Neural cell (in vitro differentiated cells): ENCODE measurements around the gene NGEF. TPM values are rescaled to one million over a fixed set of nuclear protein-coding genes. Genes with fewer than 3 reads are reported as not detected.

Source experiments
- H2AFZ ChIP-seq: fragments of 200-600, 300-800 bp; sonication (generic), shearing (Covaris generic); 2 replicates; pipeline ENCODE4 v1.6.0; 2014; ENCODE audit warnings: low read depth, mild to moderate bottlenecking, antibody characterized with exemption, low read length, moderate library complexity
- H3F3A ChIP-seq: fragments of 200-600 bp; shearing (Covaris generic); 2 replicates; pipeline ENCODE4 v1.6.1; 2016; ENCODE audit warnings: mild to moderate bottlenecking, moderate library complexity, mixed read lengths, antibody characterized with exemption, low read length; ENCODE audit not compliant: insufficient read depth, poor library complexity, severe bottlenecking
- H3K27ac ChIP-seq: fragments of 200-600, 300-800 bp; sonication (generic), shearing (Covaris generic); 2 replicates; pipeline ENCODE4 v1.5.1; 2014; ENCODE audit warnings: mild to moderate bottlenecking, low read length, moderate library complexity
- H3K27me3 ChIP-seq: fragments of 300-800, 200-600 bp; sonication (generic), shearing (Covaris generic); 2 replicates; pipeline ENCODE4 v1.6.0; 2014; ENCODE audit warnings: mild to moderate bottlenecking, low read depth, low read length, moderate library complexity; ENCODE audit not compliant: insufficient read depth
- H3K36me3 ChIP-seq: fragments of 300-800, 200-600 bp; sonication (generic), shearing (Covaris generic); 2 replicates; pipeline ENCODE4 v1.5.1; 2014; ENCODE audit warnings: mild to moderate bottlenecking, antibody characterized with exemption, low read length, moderate library complexity; ENCODE audit not compliant: insufficient read depth
- H3K4me2 ChIP-seq: fragments of 300-800, 200-600 bp; sonication (generic), shearing (Covaris generic); 2 replicates; pipeline ENCODE4 v1.6.0; 2014; ENCODE audit warnings: mild to moderate bottlenecking, low read length
- H3K4me3 ChIP-seq: fragments of 300-800, 200-600 bp; sonication (generic), shearing (Covaris generic); 2 replicates; pipeline ENCODE4 v1.5.1; 2014; ENCODE audit warnings: mild to moderate bottlenecking, low read length, moderate library complexity
- H3K79me2 ChIP-seq: fragments of 200-600 bp; shearing (Covaris generic); replicated peaks from 2 replicates; pipeline ENCODE4 v1.6.0; 2014; ENCODE audit warnings: mild to moderate bottlenecking, low read length, moderate library complexity; ENCODE audit not compliant: insufficient read depth
- H3K9ac ChIP-seq: fragments of 300-800, 200-600 bp; sonication (generic), shearing (Covaris generic); 2 replicates; pipeline ENCODE4 v1.6.1; 2016; ENCODE audit warnings: mild to moderate bottlenecking, low read length, mixed read lengths
- H3K9me2 ChIP-seq: fragments of 200-600 bp; shearing (Covaris generic); 2 replicates; pipeline ENCODE4 v1.6.1; 2016; ENCODE audit warnings: mild to moderate bottlenecking, low read length, mixed read lengths; ENCODE audit not compliant: insufficient read depth
- H3K9me3 ChIP-seq: fragments of 200-600, 300-800 bp; sonication (generic), shearing (Covaris generic); 2 replicates; pipeline ENCODE4 v1.6.1; 2016; ENCODE audit warnings: mild to moderate bottlenecking, mixed run types, low read length, moderate library complexity, mixed read lengths
- H4K20me1 ChIP-seq: fragments of 200-600 bp; shearing (Covaris generic); 2 replicates; pipeline ENCODE4 v1.6.1; 2016; ENCODE audit warnings: mild to moderate bottlenecking, mixed run types; ENCODE audit not compliant: insufficient read depth
- EP300 ChIP-seq: fragments of 450-650 bp; conservative IDR thresholded peaks from 2 replicates; pipeline ENCODE4 v1.6.1; 2014; ENCODE audit warnings: antibody characterized with exemption, mild to moderate bottlenecking, moderate library complexity; ENCODE audit not compliant: poor library complexity, severe bottlenecking
- EZH2 ChIP-seq: fragments of 200-600, 300-800 bp; shearing (Covaris generic), sonication (generic); IDR thresholded peaks from 2 replicates; pipeline ENCODE4 v1.6.1; 2014; ENCODE audit warnings: antibody characterized with exemption, low read length, borderline replicate concordance, mild to moderate bottlenecking; ENCODE audit not compliant: insufficient read depth, poor library complexity, severe bottlenecking
- MXI1 ChIP-seq: fragments of 450-650 bp; conservative IDR thresholded peaks from 2 replicates; pipeline ENCODE4 v1.6.1; 2014; ENCODE audit warnings: antibody characterized with exemption, mild to moderate bottlenecking; ENCODE audit not compliant: poor library complexity, severe bottlenecking
- POLR2AphosphoS5 ChIP-seq: IDR thresholded peaks from 2 replicates; pipeline ENCODE4 v1.6.1; 2012
- RAD21 ChIP-seq: fragments of 450-650 bp; conservative IDR thresholded peaks from 2 replicates; pipeline ENCODE4 v1.6.1; 2014; ENCODE audit warnings: antibody characterized with exemption, mild to moderate bottlenecking, moderate library complexity
- SMC3 ChIP-seq: fragments of 450-650 bp; conservative IDR thresholded peaks from 2 replicates; pipeline ENCODE4 v1.6.1; 2014; ENCODE audit warnings: antibody characterized with exemption, mild to moderate bottlenecking, moderate library complexity; ENCODE audit not compliant: poor library complexity
- TAF1 ChIP-seq: IDR thresholded peaks from 2 replicates; pipeline ENCODE4 v1.6.1; 2012; ENCODE audit warnings: low read depth
- polyA plus RNA-seq: library from polyadenylated mRNA; depleted of rRNA; stranded (reverse); fragments of >200 nt; gene quantifications from 2 replicates; pipeline ENCODE4 v1.2.3, GENCODE V29; 2014
- TF ChIP-seq, protein P1 (sequence below): IDR thresholded peaks from 2 replicates; pipeline ENCODE4 v1.6.1; 2012; ENCODE audit warnings: borderline replicate concordance
- TF ChIP-seq, protein P2 (sequence below): fragments of 450-650 bp; IDR thresholded peaks from 2 replicates; pipeline ENCODE4 v1.5.1; 2014; ENCODE audit warnings: antibody characterized with exemption, mild to moderate bottlenecking, moderate library complexity; ENCODE audit not compliant: poor library complexity, severe bottlenecking

NGEF gene
- polyA plus RNA-seq, 1 donor from 2014 or later: 5.2 TPM

DNA sequence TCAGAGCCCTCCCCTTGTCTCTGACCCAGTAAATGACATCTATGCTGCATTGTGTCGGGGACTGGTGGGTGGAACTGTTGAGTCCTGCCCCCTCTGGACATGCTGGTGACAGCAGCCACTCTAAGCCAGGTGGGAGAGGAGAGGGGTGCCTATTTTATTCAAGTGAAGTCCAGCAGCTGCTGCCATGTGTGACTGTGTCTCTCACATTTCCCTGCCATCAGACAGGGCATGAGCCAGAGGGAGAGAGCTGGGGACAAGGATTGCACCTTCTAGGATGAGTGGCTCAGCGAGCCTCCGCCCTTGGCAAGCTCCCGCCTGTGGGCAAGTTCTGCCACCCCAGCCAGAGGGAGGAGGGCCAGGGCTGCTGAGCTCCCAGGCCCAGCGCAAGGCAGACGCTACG is 13.7 kb downstream of the NGEF start:
- no peaks in the 10 kb centered on the region for H3K27me3 ChIP-seq
- no peak overlapping the region for H2AFZ ChIP-seq
- no peaks in the 10 kb centered on the region for H3K36me3 ChIP-seq
- no peak overlapping the region for H3K4me3 ChIP-seq
- H4K20me1 ChIP-seq: no peaks in the 10 kb centered on the region
- no peaks in the 10 kb centered on the region for H3F3A ChIP-seq
- no peak for TF ChIP-seq POLR2AphosphoS5
- no peak for TF ChIP-seq EP300
- no peak for TF ChIP-seq RAD21
- TF ChIP-seq, protein P1, sequence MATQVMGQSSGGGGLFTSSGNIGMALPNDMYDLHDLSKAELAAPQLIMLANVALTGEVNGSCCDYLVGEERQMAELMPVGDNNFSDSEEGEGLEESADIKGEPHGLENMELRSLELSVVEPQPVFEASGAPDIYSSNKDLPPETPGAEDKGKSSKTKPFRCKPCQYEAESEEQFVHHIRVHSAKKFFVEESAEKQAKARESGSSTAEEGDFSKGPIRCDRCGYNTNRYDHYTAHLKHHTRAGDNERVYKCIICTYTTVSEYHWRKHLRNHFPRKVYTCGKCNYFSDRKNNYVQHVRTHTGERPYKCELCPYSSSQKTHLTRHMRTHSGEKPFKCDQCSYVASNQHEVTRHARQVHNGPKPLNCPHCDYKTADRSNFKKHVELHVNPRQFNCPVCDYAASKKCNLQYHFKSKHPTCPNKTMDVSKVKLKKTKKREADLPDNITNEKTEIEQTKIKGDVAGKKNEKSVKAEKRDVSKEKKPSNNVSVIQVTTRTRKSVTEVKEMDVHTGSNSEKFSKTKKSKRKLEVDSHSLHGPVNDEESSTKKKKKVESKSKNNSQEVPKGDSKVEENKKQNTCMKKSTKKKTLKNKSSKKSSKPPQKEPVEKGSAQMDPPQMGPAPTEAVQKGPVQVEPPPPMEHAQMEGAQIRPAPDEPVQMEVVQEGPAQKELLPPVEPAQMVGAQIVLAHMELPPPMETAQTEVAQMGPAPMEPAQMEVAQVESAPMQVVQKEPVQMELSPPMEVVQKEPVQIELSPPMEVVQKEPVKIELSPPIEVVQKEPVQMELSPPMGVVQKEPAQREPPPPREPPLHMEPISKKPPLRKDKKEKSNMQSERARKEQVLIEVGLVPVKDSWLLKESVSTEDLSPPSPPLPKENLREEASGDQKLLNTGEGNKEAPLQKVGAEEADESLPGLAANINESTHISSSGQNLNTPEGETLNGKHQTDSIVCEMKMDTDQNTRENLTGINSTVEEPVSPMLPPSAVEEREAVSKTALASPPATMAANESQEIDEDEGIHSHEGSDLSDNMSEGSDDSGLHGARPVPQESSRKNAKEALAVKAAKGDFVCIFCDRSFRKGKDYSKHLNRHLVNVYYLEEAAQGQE: no peak
- TF ChIP-seq MXI1: no peak
- no peak for TF ChIP-seq EZH2
- no peak for TF ChIP-seq TAF1
- TF ChIP-seq SMC3: no peak
- TF ChIP-seq, protein P2, sequence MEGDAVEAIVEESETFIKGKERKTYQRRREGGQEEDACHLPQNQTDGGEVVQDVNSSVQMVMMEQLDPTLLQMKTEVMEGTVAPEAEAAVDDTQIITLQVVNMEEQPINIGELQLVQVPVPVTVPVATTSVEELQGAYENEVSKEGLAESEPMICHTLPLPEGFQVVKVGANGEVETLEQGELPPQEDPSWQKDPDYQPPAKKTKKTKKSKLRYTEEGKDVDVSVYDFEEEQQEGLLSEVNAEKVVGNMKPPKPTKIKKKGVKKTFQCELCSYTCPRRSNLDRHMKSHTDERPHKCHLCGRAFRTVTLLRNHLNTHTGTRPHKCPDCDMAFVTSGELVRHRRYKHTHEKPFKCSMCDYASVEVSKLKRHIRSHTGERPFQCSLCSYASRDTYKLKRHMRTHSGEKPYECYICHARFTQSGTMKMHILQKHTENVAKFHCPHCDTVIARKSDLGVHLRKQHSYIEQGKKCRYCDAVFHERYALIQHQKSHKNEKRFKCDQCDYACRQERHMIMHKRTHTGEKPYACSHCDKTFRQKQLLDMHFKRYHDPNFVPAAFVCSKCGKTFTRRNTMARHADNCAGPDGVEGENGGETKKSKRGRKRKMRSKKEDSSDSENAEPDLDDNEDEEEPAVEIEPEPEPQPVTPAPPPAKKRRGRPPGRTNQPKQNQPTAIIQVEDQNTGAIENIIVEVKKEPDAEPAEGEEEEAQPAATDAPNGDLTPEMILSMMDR: no peak
- H3K9me3 ChIP-seq: no peaks in the 10 kb centered on the region
- no peak overlapping the region for H3K9ac ChIP-seq
- H3K4me2 ChIP-seq: no peak overlapping the region
- H3K27ac ChIP-seq: no peak overlapping the region
- H3K79me2 ChIP-seq: no peaks in the 10 kb centered on the region
- H3K9me2 ChIP-seq: no peaks in the 10 kb centered on the region

DNA sequence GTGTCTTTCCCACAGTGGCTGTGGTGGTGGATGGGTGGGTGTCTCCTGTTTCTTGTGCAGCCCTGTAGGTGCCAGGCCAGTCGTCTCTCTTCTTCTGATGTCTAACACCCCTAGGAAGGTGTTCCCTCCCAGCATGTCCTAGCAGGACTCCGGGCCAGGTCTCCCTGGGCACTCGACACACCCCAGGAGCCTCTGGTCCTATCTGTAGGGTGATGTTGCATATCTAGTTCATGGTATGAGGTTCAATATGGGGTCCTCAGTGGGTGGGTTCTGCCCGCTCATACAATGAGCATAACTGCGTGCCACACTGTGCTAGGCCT is 14.4 kb downstream of the NGEF start:
- no peak overlapping the region for H3K4me2 ChIP-seq
- H3K36me3 ChIP-seq: no peaks in the 10 kb centered on the region
- H3K27me3 ChIP-seq: no peaks in the 10 kb centered on the region
- no peaks in the 10 kb centered on the region for H3K9me3 ChIP-seq
- H3K27ac ChIP-seq: no peak overlapping the region
- no peaks in the 10 kb centered on the region for H4K20me1 ChIP-seq
- no peak overlapping the region for H3K4me3 ChIP-seq
- no peak overlapping the region for H3K9ac ChIP-seq
- no peaks in the 10 kb centered on the region for H3K79me2 ChIP-seq
- no peaks in the 10 kb centered on the region for H3F3A ChIP-seq
- no peaks in the 10 kb centered on the region for H3K9me2 ChIP-seq
- TF ChIP-seq MXI1 (no peak), EP300 (no peak), SMC3 (no peak), TAF1 (no peak), EZH2 (no peak), POLR2AphosphoS5 (no peak), RAD21 (no peak)
- TF ChIP-seq, protein P1: no peak
- TF ChIP-seq, protein P2: no peak
- no peak overlapping the region for H2AFZ ChIP-seq
